NCI-H2107 treated with DMSO at 0.1 percent for 48 hours (cell line): ENCODE results near the gene GUCA2A.
"Not testable (repeated sequence)": the region's sequence is repeated elsewhere in the genome, so short reads cannot be mapped to it uniquely, and the experiment has no call there.

Source experiments
- DNase-seq: peaks from one replicate; lab custom pipeline; 2025; ENCODE audit not compliant: unreplicated experiment; lab: John Stamatoyannopoulos, UW

The GUCA2A gene, protein sequence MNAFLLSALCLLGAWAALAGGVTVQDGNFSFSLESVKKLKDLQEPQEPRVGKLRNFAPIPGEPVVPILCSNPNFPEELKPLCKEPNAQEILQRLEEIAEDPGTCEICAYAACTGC

DNA sequence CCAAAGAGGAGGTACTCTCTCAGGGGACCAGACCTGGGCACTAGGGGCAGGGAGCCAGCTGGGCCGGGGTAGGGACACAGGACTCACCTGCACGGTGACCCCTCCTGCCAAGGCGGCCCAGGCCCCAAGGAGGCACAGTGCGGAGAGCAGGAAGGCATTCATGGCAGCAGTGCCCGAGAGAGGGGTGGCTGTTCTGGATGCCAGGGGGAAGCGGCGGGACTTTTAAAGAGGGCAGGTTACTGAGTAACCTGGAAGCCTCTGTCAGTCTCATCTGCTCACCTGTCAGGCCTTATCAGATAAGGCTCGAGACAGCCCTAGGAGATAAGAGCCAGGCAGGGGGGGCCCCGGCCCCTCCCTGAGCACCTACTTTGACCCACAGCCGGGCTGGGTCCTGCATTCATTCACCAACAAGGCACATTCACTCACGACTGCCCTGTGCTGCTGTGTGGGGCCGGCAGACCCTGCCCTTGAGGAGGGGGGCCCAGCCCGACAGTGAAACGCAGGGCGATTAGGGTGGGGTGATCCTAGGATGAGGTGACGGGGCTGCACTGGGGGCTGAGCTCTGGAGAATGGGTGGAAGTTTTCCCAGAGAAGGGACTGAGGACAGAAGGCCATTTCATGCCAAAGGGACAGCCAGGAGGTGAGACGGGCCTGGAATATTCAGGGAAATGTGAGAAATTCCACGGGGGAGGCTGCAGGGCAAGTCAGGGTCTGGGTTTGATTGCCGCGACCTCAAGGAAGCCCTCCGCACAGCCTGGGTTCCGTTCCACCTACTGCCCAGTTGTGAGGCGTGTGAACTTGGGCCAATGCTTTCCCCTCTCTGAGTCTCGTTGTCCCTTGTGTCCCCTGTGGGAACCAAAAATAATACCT is at the start of gene GUCA2A:
Gene GUCA2A, minus strand, starts transcription at position 195 of the 870 bp plus-strand sequence. Its CDS starts 33 bp downstream, at position 162.
- no peak for DNase-seq

DNA sequence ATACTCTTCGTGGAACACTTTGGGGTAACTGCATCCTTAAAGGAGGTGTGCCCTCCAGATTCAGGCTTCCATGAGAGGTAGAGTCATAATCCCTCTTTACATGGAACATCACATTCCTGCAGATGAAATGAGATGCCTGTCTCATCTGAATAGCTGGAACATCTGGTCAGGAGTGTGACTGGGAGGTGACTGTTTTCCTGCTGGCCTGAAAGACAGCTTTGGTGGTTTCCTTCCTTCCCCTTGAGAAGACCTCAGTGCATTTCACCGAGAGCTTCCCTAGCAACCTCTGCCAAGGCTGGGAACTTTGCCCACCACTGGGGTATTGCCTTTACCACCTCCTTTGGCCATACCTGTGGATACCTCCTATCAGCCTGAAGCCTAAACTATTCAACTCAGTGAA is 46.7 kb upstream of the GUCA2A start:
- no peak for DNase-seq

DNA sequence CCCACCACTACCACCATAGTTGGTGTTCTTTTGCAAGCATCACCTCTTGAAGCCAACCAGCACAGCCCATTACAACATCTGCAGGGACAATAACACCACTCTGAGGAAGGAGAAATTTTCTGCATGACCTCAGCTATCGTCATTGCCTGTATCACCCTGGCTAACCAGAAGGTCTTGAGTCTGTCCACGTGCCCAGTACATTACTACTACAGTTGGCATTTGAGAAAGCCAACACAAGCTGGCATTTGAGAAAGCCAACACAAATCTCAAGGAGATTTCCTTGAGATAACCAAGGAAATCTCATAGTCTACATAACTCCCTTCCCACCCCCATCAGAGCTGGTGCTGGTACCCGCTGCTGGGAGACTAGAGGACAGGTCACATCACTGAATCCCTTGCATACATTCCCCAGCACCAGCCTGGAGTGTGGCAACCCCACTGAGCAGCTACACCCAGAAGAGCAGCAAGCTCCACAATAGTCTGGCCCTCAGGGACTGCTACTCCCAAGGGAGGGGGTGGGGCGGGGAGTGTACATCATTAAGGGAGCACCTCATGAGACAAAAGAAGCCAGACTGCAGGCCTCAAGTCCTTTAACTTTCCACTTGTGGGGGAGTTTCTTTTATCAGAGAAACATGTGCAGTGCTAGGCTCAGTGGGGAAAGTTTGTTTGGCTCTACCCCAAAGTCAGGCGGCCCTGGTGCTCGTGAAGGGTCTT is 46.0 kb upstream of the GUCA2A start:
- no peak for DNase-seq

DNA sequence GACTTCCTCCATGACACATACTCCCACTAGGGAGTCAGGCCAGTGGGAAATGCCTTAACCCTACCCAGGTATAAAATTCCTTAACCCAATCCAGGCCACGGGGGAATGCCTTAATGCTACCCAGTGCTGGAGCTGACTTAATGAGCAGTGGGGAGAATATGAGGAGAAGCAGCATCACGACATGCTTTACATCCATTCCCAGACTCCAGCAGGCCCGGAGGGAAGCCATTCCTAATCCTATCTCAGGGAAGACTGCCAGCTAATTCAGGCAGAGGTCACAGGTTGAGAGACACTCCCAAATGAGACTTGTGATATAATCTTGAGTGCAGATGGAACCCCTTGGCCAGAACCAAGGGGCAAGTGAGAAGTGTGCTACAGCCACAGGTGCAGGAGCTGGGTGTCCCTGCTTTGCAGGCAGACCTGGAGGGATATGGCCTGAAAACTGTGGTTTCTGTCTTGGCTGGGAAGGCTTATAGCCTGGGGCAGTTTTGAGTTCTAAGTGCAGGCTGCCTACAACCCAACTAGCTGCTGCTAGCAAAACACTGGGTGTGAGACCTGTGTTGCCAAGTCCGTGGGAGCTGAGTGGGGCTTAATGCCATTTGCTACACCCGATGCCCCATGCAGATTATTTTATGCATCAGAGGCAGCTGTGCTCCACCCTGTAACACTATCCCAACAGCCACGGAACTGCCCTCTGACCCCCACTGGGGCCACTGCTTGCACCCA is 45.1 kb upstream of the GUCA2A start:
- DNase-seq, result no peak

DNA sequence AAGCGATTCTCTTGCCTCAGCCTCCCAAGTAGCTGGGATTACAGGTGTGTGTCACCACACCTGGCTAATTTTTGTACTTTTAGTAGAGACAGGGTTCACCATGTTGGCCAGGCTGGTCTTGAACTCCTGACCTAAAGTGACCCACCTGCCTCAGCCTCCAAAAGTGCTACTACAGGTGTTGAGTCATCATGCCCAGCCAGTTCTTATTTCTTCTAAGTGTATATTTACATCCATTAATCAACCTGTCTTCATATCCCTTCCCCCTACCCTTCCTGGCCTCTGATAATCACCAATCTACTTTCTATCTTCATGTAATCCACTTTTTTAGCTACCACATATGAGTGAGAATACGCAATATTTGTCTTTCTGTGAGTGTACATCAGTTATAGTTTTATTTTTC is 42.4 kb upstream of the GUCA2A start:
- not testable (repeated sequence) for DNase-seq

DNA sequence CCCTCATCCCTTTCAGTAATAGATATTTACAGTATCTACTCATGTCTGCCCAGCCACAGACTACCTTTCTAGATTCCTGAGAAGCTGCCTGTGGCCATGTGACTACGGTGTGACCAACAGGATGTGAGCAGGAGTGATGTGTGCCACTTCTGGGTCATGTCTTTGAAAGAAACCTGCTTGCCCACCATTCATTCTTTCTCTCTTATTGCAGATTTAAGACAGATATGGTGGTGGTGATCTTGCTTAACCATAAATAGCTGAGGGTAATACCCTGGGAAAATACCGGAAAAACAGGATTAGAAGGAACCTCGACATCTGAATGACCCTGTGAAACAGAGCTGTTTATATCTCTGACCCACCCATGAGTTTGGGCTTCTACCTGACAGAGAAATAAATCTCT is 41.6 kb upstream of the GUCA2A start:
- no peak for DNase-seq

DNA sequence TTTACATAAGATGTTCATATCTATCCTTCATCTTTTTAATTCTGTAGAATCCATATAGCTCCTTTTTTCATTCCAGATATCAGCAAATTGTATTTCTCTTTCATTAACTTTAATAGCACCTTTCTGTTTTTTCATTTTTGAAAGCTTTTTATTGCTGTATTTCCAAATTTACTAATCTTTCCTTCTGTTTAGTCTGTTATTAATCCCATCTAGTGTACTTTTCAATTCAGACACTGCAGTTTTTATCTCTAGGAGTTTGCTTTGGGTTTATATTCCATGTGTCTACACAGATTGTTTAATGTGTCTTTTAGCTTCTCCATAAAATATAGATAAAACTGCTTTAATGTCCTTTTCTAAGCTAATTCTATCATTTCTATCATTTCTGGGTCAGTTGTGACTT is 37.4 kb upstream of the GUCA2A start:
- DNase-seq, result no peak

DNA sequence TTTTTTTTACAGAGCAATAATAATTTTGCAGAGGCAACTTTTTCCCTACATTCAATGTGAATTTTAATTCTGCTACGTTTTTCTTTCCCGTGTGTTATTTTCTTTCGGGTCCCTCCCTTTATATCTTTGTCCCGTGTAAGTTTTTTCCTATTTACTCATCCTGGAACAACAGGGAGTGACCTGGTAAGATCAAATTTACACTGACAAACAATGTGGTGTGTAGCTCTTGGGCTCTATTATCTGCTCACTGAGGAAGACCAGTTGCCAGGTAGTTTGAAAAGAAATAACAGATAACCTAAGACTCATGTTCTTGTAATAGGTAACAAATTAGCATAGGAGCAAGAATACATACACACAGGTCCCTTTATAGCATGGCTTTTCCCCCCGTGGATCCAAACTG is 33.7 kb upstream of the GUCA2A start:
- DNase-seq, result no peak

DNA sequence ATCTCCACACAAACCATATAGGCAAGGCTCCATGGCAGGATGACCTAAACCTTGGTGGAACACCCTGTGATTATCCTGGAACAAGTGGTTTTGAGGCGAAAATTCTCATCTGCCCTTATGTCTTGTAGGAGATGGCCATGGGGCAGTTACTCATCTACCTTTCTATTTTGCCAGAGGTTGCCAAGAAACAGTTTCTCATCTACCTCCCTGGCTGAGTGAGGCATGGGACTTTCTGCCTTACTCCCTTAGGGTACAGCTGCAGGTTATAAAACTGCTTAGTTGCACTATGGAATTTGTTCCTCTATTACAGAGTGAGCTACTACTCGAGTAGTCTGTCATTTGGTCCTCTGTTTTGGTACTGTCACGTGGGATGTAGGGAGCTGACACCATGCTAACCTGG is 31.3 kb upstream of the GUCA2A start:
- DNase-seq, result no peak

DNA sequence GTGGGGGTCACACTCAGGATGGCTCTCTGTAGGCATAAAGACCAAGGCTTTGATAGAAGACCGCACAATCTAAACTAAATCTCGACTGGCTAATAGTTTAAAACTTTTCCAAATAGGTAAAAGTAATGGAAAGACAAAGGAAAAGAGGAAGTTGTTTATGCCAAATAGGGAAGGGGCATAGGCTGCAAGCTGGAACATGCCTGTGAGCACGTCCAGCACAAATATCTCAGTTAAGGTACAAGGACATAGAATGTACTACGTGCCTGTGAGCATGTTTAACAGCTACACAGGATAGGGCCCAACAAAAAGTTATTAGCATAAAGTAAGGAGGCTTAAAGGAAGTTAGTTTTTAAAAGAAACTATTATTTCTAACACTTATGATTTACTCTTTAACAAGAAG is 27.6 kb upstream of the GUCA2A start:
- no peak for DNase-seq

DNA sequence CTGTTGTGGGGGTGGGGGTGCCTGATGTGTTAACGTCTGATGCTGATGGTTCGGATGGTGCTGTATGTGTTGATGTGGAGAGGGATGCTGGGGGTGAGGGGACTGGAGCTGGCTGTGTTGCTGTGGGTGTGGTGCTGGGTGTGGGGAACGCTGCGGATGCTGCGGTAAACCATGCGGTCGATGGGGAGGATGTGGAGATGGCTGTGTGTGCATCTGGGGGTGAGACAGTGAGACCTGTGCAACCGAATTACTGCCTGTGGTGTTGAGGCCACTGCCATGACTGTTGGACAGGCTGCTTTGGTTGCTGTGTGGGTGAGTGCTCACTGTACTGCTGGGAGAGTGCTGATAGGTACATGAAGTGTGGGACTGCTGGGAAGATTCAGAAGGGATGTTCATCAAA is 26.8 kb upstream of the GUCA2A start:
- DNase-seq, result no peak

DNA sequence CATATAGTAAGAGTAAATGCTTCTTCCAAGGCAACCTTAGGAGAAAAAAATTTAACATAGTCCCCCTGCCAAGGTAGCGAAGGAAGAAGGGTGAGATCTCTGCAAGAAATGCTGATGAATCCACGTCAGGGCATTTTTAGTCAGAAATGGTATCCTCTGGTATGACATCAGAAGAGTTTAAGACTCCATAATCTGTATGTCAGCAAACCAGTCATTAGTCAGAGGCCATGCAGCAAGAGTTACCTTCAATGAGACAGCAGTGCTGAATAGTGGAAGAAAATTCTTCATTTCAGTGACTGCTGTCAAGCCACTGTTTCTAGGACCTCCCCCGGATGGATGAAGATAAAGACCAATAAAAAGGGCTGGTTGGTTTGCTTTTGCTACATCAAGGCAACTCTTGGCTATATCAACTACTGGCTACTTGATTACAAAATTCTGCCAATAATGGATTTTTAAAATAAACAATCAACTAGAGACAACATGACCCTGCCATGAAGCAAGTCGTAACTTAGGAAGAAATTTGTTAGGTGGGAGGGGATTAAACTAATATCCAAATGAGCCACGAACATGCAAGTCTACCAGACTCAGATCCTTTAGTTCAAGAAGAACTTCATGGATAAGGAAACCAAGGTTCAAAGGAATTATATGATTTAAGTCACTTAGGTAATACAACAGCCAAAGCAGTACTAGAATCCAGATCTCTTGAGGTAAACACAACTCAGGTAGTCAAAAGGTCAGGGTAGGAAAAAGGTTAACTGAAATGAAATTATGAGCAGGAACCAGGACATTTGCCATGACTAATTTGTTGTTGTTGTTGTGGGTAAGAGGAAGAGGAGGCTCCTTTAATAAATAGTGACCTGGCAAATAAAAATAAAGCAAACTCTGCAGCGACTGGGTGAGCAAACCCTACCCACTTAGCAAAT is 25.6 kb upstream of the GUCA2A start:
- no peak for DNase-seq

DNA sequence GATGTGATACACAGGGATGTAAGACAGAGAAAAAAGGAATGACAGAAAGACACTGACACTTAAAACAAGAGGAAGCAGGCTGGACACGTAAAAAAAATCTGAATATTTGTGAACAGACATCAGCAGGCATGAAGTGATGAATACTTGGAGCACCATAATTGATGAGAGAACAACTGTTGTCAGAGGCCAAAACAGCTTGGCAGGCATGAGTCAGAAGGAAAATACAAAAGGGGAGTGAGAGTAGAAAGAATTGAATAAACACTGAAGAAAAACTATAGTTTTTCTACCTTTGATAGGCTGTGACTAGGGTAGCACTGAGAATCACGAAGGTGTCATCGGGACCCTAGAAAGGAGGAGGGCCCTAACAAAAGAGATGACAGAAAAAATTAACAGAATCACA is 21.6 kb upstream of the GUCA2A start:
- DNase-seq, result no peak

DNA sequence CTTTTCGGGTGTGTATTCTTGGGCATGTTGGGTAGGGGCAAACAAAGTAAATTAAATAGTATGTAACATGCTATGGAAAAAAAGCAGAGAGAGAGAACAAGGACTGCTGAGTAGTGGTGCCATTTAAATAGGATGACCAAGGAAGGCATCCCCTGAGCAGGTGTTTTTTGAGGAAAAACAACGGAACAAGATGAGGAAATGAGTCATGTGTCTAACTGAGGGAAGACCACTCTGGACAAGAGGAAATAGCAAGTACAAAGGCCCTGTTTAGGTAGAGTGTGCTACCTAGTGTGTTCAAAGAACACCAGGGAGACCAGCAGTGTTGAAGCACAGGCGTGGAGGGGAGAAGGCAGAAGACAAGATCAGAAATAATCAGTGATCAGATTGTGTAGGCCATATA is 20.1 kb upstream of the GUCA2A start:
- DNase-seq, result no peak

DNA sequence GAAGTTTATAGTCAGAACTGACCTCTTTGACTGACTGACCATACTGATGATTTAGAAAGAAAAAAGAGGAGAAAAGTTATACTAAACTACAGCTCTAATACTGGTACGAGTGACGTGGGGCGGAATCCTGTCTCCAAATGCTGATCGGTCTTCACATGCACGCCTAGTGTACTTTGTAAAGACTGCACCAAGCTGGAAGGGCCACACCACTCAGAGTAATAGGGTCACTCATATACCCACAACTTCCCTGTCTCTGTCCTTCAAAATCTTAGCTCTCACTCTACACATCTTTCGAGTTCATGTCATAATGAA is 19.4 kb upstream of the GUCA2A start:
- no peak for DNase-seq

DNA sequence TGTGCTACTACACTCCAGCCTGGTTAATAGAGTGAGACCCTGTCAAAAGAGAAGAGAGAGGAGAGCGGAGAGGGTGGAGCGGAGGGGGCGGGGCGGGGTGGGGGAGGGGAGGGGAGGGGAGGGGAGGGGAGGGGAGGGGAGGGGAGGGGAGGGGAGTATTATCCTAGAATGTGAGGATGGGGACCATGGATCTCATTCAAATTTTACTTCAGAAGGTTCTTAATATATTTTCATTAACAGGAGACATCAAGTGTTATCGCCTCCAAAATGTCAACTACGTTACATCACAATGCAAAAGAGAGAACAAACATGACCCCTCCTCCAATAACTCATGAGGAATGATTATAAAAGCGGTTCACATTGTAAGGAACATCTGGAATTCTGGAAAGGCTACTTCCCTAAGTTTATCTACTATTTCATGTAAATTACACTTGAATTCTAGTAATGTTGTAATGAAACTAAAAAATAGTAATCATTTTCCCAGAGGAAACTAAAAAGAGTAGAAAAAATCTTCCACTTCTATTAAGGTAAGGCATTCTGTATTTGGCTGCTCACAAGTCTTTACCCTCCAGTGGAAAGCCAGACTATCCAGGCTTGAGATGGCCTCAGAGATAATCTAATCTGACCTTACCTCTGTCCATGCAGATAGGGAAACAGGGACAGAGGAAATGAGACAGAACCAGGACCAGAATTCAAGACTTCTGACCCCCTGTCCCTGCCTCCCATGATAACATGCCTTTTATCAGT is 18.8 kb upstream of the GUCA2A start:
- no peak for DNase-seq

DNA sequence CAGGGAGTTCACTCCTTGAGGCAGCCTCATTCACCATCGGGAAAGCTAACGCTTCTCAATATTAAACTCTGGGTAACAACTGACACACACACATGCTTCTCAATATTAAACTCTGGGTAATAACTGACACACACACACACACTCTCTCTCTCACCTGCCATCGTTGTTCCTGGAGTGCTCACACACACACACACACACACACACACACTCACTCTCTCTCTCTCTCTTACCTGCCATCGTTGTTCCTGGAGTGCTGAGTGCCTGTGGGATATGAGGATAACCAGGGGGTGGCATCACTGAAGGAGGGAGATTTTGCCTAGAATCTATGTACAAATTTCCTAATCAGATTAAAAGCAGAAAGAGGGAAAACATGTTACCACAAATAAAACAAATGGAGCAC is 17.1 kb upstream of the GUCA2A start:
- no peak for DNase-seq

DNA sequence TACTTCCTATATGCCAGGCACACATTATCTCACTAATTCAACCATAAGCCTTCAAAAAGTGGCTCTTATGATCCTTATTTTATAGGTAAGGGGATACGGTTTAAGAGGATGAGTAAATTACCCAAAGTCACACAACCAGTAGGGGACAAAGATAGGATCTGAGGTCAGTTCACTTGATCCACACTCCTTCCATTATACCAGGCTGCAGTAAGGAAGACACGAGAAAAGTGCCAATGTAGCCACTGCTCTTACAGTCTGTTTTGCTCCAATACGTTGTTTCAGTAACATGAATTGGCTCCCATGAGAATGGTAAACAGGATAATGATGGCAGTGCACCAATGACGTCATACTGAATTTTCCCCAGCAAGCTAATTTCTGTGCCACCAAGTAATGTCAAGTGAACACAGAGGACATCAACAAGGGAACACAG is 15.4 kb upstream of the GUCA2A start:
- no peak for DNase-seq

DNA sequence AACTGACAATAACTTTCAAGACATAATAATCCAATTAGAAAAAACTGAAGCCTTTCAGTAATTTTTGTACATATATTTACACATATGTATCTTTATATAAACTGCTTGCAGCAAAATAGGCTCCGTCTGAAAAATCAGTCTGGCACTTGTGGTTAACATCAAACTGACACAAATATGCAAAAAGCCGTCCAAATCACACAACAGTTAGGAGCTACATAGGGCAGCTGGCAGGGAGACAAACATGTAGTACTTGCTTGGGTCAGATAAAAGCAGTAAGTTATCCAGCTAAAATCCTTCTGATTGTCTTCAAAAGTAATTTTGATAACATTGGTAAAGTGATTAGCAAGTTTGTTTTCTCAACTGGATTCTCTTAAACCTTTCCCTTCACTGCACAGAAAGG is 14.7 kb upstream of the GUCA2A start:
- DNase-seq, result no peak

DNA sequence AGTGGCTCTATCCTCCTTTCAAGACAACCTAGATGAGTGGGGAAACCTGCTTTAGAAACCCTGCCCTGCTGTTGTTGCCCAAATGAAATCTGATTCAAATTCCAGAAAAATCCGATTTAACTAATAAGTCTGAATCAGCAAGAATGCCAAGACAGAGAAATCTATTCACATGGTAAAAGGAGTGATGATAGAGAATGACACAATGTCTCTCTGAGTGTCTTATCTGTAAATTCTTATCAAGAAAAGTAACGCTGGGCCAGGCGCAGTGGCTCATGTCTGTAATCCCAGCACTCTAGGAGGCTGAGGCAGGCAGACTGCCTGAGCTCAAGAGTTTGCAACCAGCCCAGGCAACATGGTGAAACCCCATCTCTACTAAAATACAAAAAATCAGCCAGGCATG is 13.7 kb upstream of the GUCA2A start:
- DNase-seq, result no peak
